OCI-LY1 (cell line): ENCODE results near the gene OR10G4.
"Not testable (repeated sequence)": the region's sequence is repeated elsewhere in the genome, so short reads cannot be mapped to it uniquely, and the experiment has no call there.

Experiments used
- CTCF ChIP-seq: fragments of 200-600 bp; sonication (generic), shearing (Covaris generic); IDR thresholded peaks from 2 replicates; pipeline ENCODE4 v1.5.1; 2017; ENCODE audit warnings: mild to moderate bottlenecking, antibody characterized with exemption, low read length, moderate library complexity, mixed read lengths
- EZH2 ChIP-seq: fragments of 200-600 bp; sonication (generic), shearing (Covaris generic); IDR thresholded peaks from 2 replicates; pipeline ENCODE4 v1.8.0; 2017; ENCODE audit warnings: borderline replicate concordance, mixed run types, mild to moderate bottlenecking, antibody characterized with exemption, low read length, moderate library complexity, mixed read lengths

GRCh38 chr11:124015837-124016236 is 3.0 kb downstream of the OR10G4 start:
- TF ChIP-seq CTCF, EZH2: not testable (repeated sequence)
